Measurements from ENCODE around the gene PLA2G4A.

The PLA2G4A gene

DNA sequence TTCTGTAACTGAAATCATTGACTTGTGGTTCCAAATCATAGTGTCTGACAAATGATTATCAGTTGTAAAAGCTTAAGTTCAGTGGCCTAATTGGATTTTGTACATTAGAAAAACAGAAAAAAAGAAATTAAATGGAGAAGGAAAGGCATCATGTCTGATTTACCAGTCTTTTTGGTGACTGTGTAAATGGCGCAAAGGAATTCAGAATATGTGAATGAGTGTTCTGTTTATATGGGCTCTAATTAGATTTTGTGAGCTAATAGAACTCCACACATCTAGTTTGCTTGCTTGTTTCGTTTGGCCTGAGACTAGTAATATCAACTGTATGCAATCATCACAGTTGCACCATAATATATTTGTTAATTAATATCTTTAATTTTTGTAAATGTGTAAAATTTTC lies 151.7 kb downstream of the PLA2G4A start:
- no peak for DNase-seq (ENCODE audit: low read depth, low spot score)
- CTCF ChIA-PET = no interaction called here
- H3K4me3 ChIP-seq (ENCODE audit: low read depth, low read length) = no peak overlapping the region
- POLR2A ChIA-PET = no interaction called here
- TF ChIP-seq CTCF (IDR thresholded peaks at IDR 0.05; ENCODE audit: insufficient read depth, low read length, missing control alignments) = no peak

DNA sequence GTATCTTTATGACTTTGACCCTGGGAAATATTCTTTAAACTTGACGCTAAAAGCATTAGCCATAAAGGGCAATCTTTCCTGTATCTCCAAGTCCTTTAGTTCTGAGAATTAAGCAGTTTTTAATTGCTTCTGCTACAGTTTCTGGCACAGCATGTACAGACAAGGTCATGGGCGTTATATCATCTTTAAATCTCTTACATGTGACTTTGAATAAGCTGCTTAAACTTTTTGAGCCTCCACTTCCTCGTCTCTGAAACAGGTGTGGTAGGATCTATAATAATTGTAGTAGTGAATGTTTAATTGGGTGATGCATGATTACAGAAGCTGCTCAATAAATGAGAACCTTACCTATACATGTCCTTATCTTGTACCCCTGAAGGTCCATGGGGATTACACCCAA lies 153.4 kb downstream of the PLA2G4A start:
- POLR2A ChIA-PET = no interaction called here
- CTCF ChIA-PET = interaction anchor here (0.6 to 3.7 kb wide), 7 partner anchors 65 to 607 kb away, joined by 3 to 27 read pairs (median 4); partner anchors contain the start of genes ODR4 and TPR

GRCh38 chr1:186983327-186983726 lies 154.6 kb downstream of the PLA2G4A start:
- TF ChIP-seq CTCF (IDR thresholded peaks at IDR 0.05; ENCODE audit: insufficient read depth, low read length, missing control alignments) = no peak
- ChIA-PET POLR2A (no interaction called here), CTCF (interaction anchor here (0.9 to 3.7 kb wide), 7 partner anchors 14 to 501 kb away, joined by 3 to 27 read pairs (median 4); no protein-coding TSS in a partner anchor)
- H3K4me3 ChIP-seq (ENCODE audit: low read depth, low read length) = no peak overlapping the region
- DNase-seq (ENCODE audit: low read depth, low spot score) = no peak

More for the DNA sequence above, 153.4 kb downstream of the PLA2G4A start:
- no peak for DNase-seq (ENCODE audit: low read depth, low spot score)
- TF ChIP-seq CTCF (IDR thresholded peaks at IDR 0.05; ENCODE audit: insufficient read depth, low read length, missing control alignments) = no peak
- H3K4me3 ChIP-seq (ENCODE audit: low read depth, low read length) = no peak overlapping the region

DNA sequence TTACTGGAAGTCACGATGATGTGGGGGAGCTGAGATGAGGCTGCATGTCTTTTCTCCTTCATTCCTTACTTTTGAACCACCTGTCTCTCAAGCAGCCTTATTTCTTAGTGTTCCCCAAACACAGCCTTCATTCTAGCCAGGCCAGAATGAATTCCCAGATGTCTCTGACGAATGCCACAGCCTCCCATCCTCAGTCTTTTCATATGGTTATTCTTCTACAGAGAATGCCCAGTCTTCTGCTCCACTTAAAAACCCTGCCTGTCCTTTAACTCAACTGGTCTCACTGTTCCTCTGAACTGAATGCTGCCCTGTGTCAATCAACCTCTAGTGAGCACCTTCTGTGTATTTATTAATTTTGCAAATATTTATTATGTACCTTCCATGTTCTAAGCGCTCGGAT lies 156.2 kb downstream of the PLA2G4A start:
- ChIA-PET POLR2A (no interaction called here), CTCF (interaction anchor here (0.8 to 3.7 kb wide), 11 partner anchors 8 to 610 kb away, joined by 3 to 27 read pairs (median 4); partner anchors contain the start of genes ODR4 and TPR)
- no peak overlapping the region for H3K4me3 ChIP-seq (ENCODE audit: low read depth, low read length)
- TF ChIP-seq CTCF (IDR thresholded peaks at IDR 0.05; ENCODE audit: insufficient read depth, low read length, missing control alignments) = no peak
- no peak for DNase-seq (ENCODE audit: low read depth, low spot score)

GRCh38 chr1:186985889-186986491 lies 157.2 kb downstream of the PLA2G4A start:
- DNase-seq (ENCODE audit: low read depth, low spot score) = no peak
- ChIA-PET CTCF (interaction anchor here (0.6 to 3.5 kb wide), 44 partner anchors 8 to 649 kb away, joined by 3 to 50 read pairs (median 4); partner anchors contain the start of genes ODR4, PTGS2 and TPR), POLR2A (no interaction called here)
- no peak overlapping the region for H3K4me3 ChIP-seq (ENCODE audit: low read depth, low read length)
- peak; percentile 58 for TF ChIP-seq CTCF (IDR thresholded peaks at IDR 0.05; ENCODE audit: insufficient read depth, low read length, missing control alignments)

GRCh38 chr1:186987065-186987464 lies 158.3 kb downstream of the PLA2G4A start:
- ChIA-PET POLR2A (no interaction called here), CTCF (interaction anchor here (0.9 to 3.5 kb wide), 31 partner anchors 8 to 650 kb away, joined by 3 to 50 read pairs (median 5); partner anchors contain the start of genes ODR4, PTGS2 and TPR)
- TF ChIP-seq CTCF (IDR thresholded peaks at IDR 0.05; ENCODE audit: insufficient read depth, low read length, missing control alignments) = no peak
- no peak for DNase-seq (ENCODE audit: low read depth, low spot score)
- H3K4me3 ChIP-seq (ENCODE audit: low read depth, low read length) = no peak overlapping the region
